ENCODE results near the gene MGP. TPM values are rescaled to one million over a fixed set of nuclear protein-coding genes. Genes with fewer than 3 reads are reported as not detected.

The MGP gene
- polyA plus RNA-seq, 1 of the 3 experiments (the other 2 are of a cell fraction): 76.2 TPM

- CTCF ChIA-PET: no interaction called here
- no peaks in the 10 kb centered on the region; the same call in 1 of the 2 replicates for H3K9me3 ChIP-seq
- no peaks in the 10 kb centered on the region for H3K27me3 ChIP-seq (ENCODE audit: insufficient read depth)
- peaks cover 3% of the 10 kb centered on the region for H3F3A ChIP-seq (replicated peaks; ENCODE audit: insufficient read depth)
- no peaks in the 10 kb centered on the region for H4K20me1 ChIP-seq (ENCODE audit: insufficient read depth)
- no peak overlapping the region for H3K4me2 ChIP-seq
- peaks cover 0 to 5% of the 10 kb centered on the region in 2 experiments for H3K36me3 ChIP-seq (replicated peaks in 1 of 2; ENCODE audit: control insufficient read depth in 1 of 2, insufficient read depth in 2 of 2, low read length in 1 of 2)
- peaks cover 2 to 7% of the 10 kb centered on the region in 2 experiments; a peak in 1 of 4 replicates for H3K4me1 ChIP-seq (ENCODE audit: control insufficient read depth in 1 of 2, insufficient read depth in 2 of 2, low read depth in 1 of 2, low read length in 1 of 2)
- POLR2A ChIA-PET: no interaction called here
- H3K9ac ChIP-seq: no peak overlapping the region
- TF ChIP-seq TEAD4 (IDR thresholded peaks at IDR 0.05; ENCODE audit: borderline replicate concordance, insufficient read depth) (no peak), TAF1 (IDR thresholded peaks at IDR 0.05; ENCODE audit: borderline replicate concordance, low read depth, low read length) (no peak), FOXM1 (IDR thresholded peaks at IDR 0.05; ENCODE audit: low read depth) (no peak), JUND (IDR thresholded peaks at IDR 0.05) (no peak), PBX3 (IDR thresholded peaks at IDR 0.05) (no peak), GATA2 (CRISPR knock-in tag; IDR thresholded peaks at IDR 0.05) (no peak), FOXJ3 (CRISPR knock-in tag; IDR thresholded peaks at IDR 0.05) (no peak), RCOR1 (IDR thresholded peaks at IDR 0.05; ENCODE audit: low read length) (no peak), RAD21 (IDR thresholded peaks at IDR 0.05; ENCODE audit: low read length) (no peak), TCF12 (IDR thresholded peaks at IDR 0.05) (no peak)
- no peaks in the 10 kb centered on the region for H3K9me2 ChIP-seq
- H3K27ac ChIP-seq (ENCODE audit: low read depth in 2 of 2, low read length in 1 of 2): no peak overlapping the region
- H3K4me3 ChIP-seq (ENCODE audit: low read depth in 2 of 2, low read length in 1 of 2): no peak overlapping the region
- no peak overlapping the region for H2AFZ ChIP-seq (ENCODE audit: low read depth)
- no peak for DNase-seq
- no peaks in the 10 kb centered on the region for H3K79me2 ChIP-seq (ENCODE audit: insufficient read depth)
Measured at GRCh38 chr12:14852880-14853279, 32.8 kb downstream of the MGP start.

- H3K4me2 ChIP-seq: no peak overlapping the region
- no peak overlapping the region for H3K4me3 ChIP-seq (ENCODE audit: low read depth in 2 of 2, low read length in 1 of 2)
- H3K4me1 ChIP-seq (ENCODE audit: control insufficient read depth in 1 of 2, insufficient read depth in 2 of 2, low read depth in 1 of 2, low read length in 1 of 2): peaks cover 5 to 7% of the 10 kb centered on the region in 2 experiments; a peak in 2 of 4 replicates
- H2AFZ ChIP-seq (ENCODE audit: low read depth): no peak overlapping the region
- no peak for DNase-seq
- H3K79me2 ChIP-seq (ENCODE audit: insufficient read depth): no peaks in the 10 kb centered on the region
- no peak overlapping the region for H3K27ac ChIP-seq (ENCODE audit: low read depth in 2 of 2, low read length in 1 of 2)
- no peaks in the 10 kb centered on the region for H3K9me3 ChIP-seq
- ChIA-PET CTCF (no interaction called here), POLR2A (no interaction called here)
- no peaks in the 10 kb centered on the region for H3K9me2 ChIP-seq
- H3K27me3 ChIP-seq (ENCODE audit: insufficient read depth): no peaks in the 10 kb centered on the region
- H3K9ac ChIP-seq: no peak overlapping the region
- H3K36me3 ChIP-seq (replicated peaks in 1 of 2; ENCODE audit: control insufficient read depth in 1 of 2, insufficient read depth in 2 of 2, low read length in 1 of 2): peaks cover 0 to 5% of the 10 kb centered on the region in 2 experiments
- TF ChIP-seq TEAD4 (IDR thresholded peaks at IDR 0.05; ENCODE audit: borderline replicate concordance, insufficient read depth): no peak
- TF ChIP-seq JUND (IDR thresholded peaks at IDR 0.05): no peak
- TF ChIP-seq CHD2 (IDR thresholded peaks at IDR 0.05; ENCODE audit: low read length, partially characterized antibody): no peak
- no peak for TF ChIP-seq EP300 (IDR thresholded peaks at IDR 0.05; ENCODE audit: borderline replicate concordance in 1 of 2, low read depth in 1 of 2, low read length in 1 of 2)
- TF ChIP-seq GABPA (IDR thresholded peaks at IDR 0.05; ENCODE audit: low read depth): no peak
- no peak for TF ChIP-seq IRF3 (IDR thresholded peaks at IDR 0.05; ENCODE audit: low read depth, low read length)
- TF ChIP-seq, protein P1, sequence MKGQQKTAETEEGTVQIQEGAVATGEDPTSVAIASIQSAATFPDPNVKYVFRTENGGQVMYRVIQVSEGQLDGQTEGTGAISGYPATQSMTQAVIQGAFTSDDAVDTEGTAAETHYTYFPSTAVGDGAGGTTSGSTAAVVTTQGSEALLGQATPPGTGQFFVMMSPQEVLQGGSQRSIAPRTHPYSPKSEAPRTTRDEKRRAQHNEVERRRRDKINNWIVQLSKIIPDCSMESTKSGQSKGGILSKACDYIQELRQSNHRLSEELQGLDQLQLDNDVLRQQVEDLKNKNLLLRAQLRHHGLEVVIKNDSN (IDR thresholded peaks at IDR 0.05; ENCODE audit: borderline replicate concordance, low read depth): no peak
- 86% methylated on average over 1 of the region's 1 CpG for WGBS (ENCODE audit: low lambda C conversion rate)
- peaks cover 3% of the 10 kb centered on the region for H3F3A ChIP-seq (replicated peaks; ENCODE audit: insufficient read depth)
- no peaks in the 10 kb centered on the region for H4K20me1 ChIP-seq (ENCODE audit: insufficient read depth)
Measured at GRCh38 chr12:14850929-14851663, 34.6 kb downstream of the MGP start.

Measured in SK-N-SH (cell line).